Non-pigmented ciliary epithelial cell (primary cell): ENCODE measurements around the gene OSBPL10.

Experiments used
- DNase-seq: peaks from one replicate; pipeline ENCODE4 v3.0.0-alpha.2; 2010; ENCODE audit warnings: low read depth

OSBPL10 gene

GRCh38 chr3:31738412-31738811, 242.7 kb downstream of the OSBPL10 start:
- DNase-seq = no peak

- no peak for DNase-seq
These were observed 245.4 kb downstream of the OSBPL10 start for GRCh38 chr3:31735667-31736066.

- DNase-seq = no peak
These were observed 247.8 kb downstream of the OSBPL10 start for GRCh38 chr3:31733234-31733667.

GRCh38 chr3:31732548-31732947, 248.5 kb downstream of the OSBPL10 start:
- no peak for DNase-seq

GRCh38 chr3:31729573-31729972, 251.5 kb downstream of the OSBPL10 start:
- no peak for DNase-seq

GRCh38 chr3:31729082-31729481, 252.0 kb downstream of the OSBPL10 start:
- no peak for DNase-seq

GRCh38 chr3:31728403-31728802, 252.7 kb downstream of the OSBPL10 start:
- no peak for DNase-seq

- no peak for DNase-seq
These were observed 255.1 kb downstream of the OSBPL10 start for GRCh38 chr3:31725976-31726375.

- DNase-seq = no peak
These were observed 255.5 kb downstream of the OSBPL10 start for GRCh38 chr3:31725568-31725967.

GRCh38 chr3:31724651-31725050, 256.4 kb downstream of the OSBPL10 start:
- DNase-seq = no peak

- DNase-seq = no peak
These were observed 256.9 kb downstream of the OSBPL10 start for GRCh38 chr3:31724116-31724515.

- no peak for DNase-seq
These were observed 257.4 kb downstream of the OSBPL10 start for GRCh38 chr3:31723701-31724100.

- DNase-seq = no peak
These were observed 259.4 kb downstream of the OSBPL10 start for GRCh38 chr3:31721676-31722075.

- no peak for DNase-seq
These were observed 266.4 kb downstream of the OSBPL10 start for GRCh38 chr3:31714495-31715280.

GRCh38 chr3:31713816-31714215, 267.2 kb downstream of the OSBPL10 start:
- DNase-seq = no peak

GRCh38 chr3:31710123-31710803, 270.8 kb downstream of the OSBPL10 start:
- no peak for DNase-seq

GRCh38 chr3:31709526-31709925, 271.5 kb downstream of the OSBPL10 start:
- DNase-seq = no peak

GRCh38 chr3:31709005-31709404, 272.1 kb downstream of the OSBPL10 start:
- DNase-seq = no peak

GRCh38 chr3:31707286-31707685, 273.8 kb downstream of the OSBPL10 start:
- DNase-seq = no peak

GRCh38 chr3:31705736-31706135, 275.3 kb downstream of the OSBPL10 start:
- no peak for DNase-seq

- DNase-seq = peak; percentile 47
These were observed 276.4 kb downstream of the OSBPL10 start for GRCh38 chr3:31704591-31705179.

GRCh38 chr3:31704156-31704555, 276.9 kb downstream of the OSBPL10 start:
- DNase-seq = no peak

GRCh38 chr3:31701286-31701685, 279.8 kb downstream of the OSBPL10 start:
- no peak for DNase-seq
